MM.1S (cell line): ENCODE data around the gene TBX1.

Experiments
- EZH2 ChIP-seq: fragments of 300-600 bp; sonication (generic); optimal IDR thresholded peaks from 2 replicates; pipeline ENCODE3; 2017; ENCODE audit warnings: low read depth, mild to moderate bottlenecking, antibody characterized with exemption, low read length, mixed read lengths
- TF ChIP-seq, protein P1 (sequence below): fragments of 300-600 bp; sonication (generic); IDR thresholded peaks from 2 replicates; pipeline ENCODE4 v1.5.1; 2016; ENCODE audit warnings: antibody characterized with exemption, low read length, mixed read lengths

- TF ChIP-seq EZH2 = no peak
- TF ChIP-seq, protein P1, sequence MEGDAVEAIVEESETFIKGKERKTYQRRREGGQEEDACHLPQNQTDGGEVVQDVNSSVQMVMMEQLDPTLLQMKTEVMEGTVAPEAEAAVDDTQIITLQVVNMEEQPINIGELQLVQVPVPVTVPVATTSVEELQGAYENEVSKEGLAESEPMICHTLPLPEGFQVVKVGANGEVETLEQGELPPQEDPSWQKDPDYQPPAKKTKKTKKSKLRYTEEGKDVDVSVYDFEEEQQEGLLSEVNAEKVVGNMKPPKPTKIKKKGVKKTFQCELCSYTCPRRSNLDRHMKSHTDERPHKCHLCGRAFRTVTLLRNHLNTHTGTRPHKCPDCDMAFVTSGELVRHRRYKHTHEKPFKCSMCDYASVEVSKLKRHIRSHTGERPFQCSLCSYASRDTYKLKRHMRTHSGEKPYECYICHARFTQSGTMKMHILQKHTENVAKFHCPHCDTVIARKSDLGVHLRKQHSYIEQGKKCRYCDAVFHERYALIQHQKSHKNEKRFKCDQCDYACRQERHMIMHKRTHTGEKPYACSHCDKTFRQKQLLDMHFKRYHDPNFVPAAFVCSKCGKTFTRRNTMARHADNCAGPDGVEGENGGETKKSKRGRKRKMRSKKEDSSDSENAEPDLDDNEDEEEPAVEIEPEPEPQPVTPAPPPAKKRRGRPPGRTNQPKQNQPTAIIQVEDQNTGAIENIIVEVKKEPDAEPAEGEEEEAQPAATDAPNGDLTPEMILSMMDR = no peak
These were observed 10.0 kb downstream of the TBX1 start for GRCh38 chr22:19770349-19771220.
